Measurements from ENCODE around the gene EDDM3A. TPM values are rescaled to one million over a fixed set of nuclear protein-coding genes. Genes with fewer than 3 reads are reported as not detected.
A peak's percentile ranks its signal among the peaks of the same experiment; 100 is the strongest.

The EDDM3A gene
- polyA plus RNA-seq, 3 donors: not detected

- no peak for TF ChIP-seq CTCF (IDR thresholded peaks at IDR 0.05)
- H3K27ac ChIP-seq (ENCODE audit: low read depth in 1 of 2, low read length in 2 of 2): peak overlapping the region; percentile 32 to 41
- peaks cover 5 to 13% of the 10 kb centered on the region in 2 donors for H3K36me3 Mint-ChIP-seq
- H3K27me3 ChIP-seq (ENCODE audit: control insufficient read depth in 2 of 2, insufficient read depth in 2 of 2, low read length in 2 of 2): no peaks in the 10 kb centered on the region
- H3K27ac Mint-ChIP-seq: peak overlapping the region; percentile 71 to 96 (median 90)
- H3K9me3 ChIP-seq (replicated peaks in 1 of 2; ENCODE audit: control insufficient read depth in 1 of 2, insufficient read depth in 1 of 2, low read length in 2 of 2): no peaks in the 10 kb centered on the region
- peak overlapping the region; percentile 13 to 48 for H3K4me3 Mint-ChIP-seq
- H2AFZ ChIP-seq (ENCODE audit: insufficient read depth, low read depth, low read length, poor library complexity, severe bottlenecking): peak overlapping the region; percentile 49
- H3K4me1 Mint-ChIP-seq: peaks cover 71% of the 10 kb centered on the region
- peaks cover 5 to 6% of the 10 kb centered on the region in 2 donors for H3K36me3 ChIP-seq (replicated peaks in 1 of 2; ENCODE audit: control insufficient read depth in 1 of 2, insufficient read depth in 2 of 2, low read length in 2 of 2)
- peaks cover 0 to 2% (median 0%) of the 10 kb centered on the region in 7 donors for H3K9me3 Mint-ChIP-seq
- peaks cover 76 to 95% of the 10 kb centered on the region in 2 donors for H3K4me1 ChIP-seq (ENCODE audit: control insufficient read depth in 1 of 2, insufficient read depth in 2 of 2, low read length in 2 of 2)
- H3K79me2 ChIP-seq (ENCODE audit: insufficient read depth, low read length): peaks cover 27% of the 10 kb centered on the region
- peaks cover 0 to 2% (median 0%) of the 10 kb centered on the region in 3 donors for H3K27me3 Mint-ChIP-seq (ENCODE audit: low read depth in 3 of 3)
- no peak overlapping the region for H3K9ac ChIP-seq (ENCODE audit: insufficient read depth, low read length, poor library complexity, severe bottlenecking)
- WGBS (ENCODE audit: insufficient coverage): 0% methylated on average over 3 of the region's 7 CpGs
- H3K4me3 ChIP-seq (replicated peaks in 1 of 3; ENCODE audit: low read depth in 2 of 3, low read length in 3 of 3): no peak overlapping the region
- H4K20me1 ChIP-seq (ENCODE audit: insufficient read depth, low read length): no peaks in the 10 kb centered on the region
- intact Hi-C loops (cut with micrococcal nuclease): loop anchor here in 1 of 2 donors (5.0 kb wide), 1 partner anchor 74 kb away; no protein-coding TSS in a partner anchor
- H3K4me2 ChIP-seq (replicated peaks; ENCODE audit: extremely low read depth, low read length, poor library complexity, severe bottlenecking): peak overlapping the region; percentile 23
- peak in 1 of 3 donors; percentile 50 for DNase-seq
These were observed 45.5 kb downstream of the EDDM3A start for GRCh38 chr14:20791187-20791586.

- Mint-ChIP-seq H3K27ac (peak overlapping the region; percentile 71 to 96 (median 90)), H3K4me3 (peak overlapping the region in 1 of 2 donors; percentile 26), H3K27me3 (ENCODE audit: low read depth in 3 of 3) (peaks cover 0 to 3% (median 0%) of the 10 kb centered on the region in 3 donors), H3K9me3 (peaks cover 0 to 2% (median 0%) of the 10 kb centered on the region in 7 donors), H3K36me3 (peaks cover 3 to 9% of the 10 kb centered on the region in 2 donors), H3K4me1 (peaks cover 71% of the 10 kb centered on the region)
- no peak overlapping the region for H3K4me3 ChIP-seq (replicated peaks in 1 of 3; ENCODE audit: low read depth in 2 of 3, low read length in 3 of 3)
- H3K4me1 ChIP-seq (ENCODE audit: control insufficient read depth in 1 of 2, insufficient read depth in 2 of 2, low read length in 2 of 2): peaks cover 76 to 94% of the 10 kb centered on the region in 2 donors
- no peaks in the 10 kb centered on the region for H3K27me3 ChIP-seq (ENCODE audit: control insufficient read depth in 2 of 2, insufficient read depth in 2 of 2, low read length in 2 of 2)
- peak overlapping the region; percentile 23 for H3K4me2 ChIP-seq (replicated peaks; ENCODE audit: extremely low read depth, low read length, poor library complexity, severe bottlenecking)
- H3K9ac ChIP-seq (ENCODE audit: insufficient read depth, low read length, poor library complexity, severe bottlenecking): no peak overlapping the region
- peaks cover 23% of the 10 kb centered on the region for H3K79me2 ChIP-seq (ENCODE audit: insufficient read depth, low read length)
- H4K20me1 ChIP-seq (ENCODE audit: insufficient read depth, low read length): no peaks in the 10 kb centered on the region
- no CpG with 5 or more reads among the region's 2 CpGs for WGBS (ENCODE audit: insufficient coverage)
- H3K36me3 ChIP-seq (replicated peaks in 1 of 2; ENCODE audit: control insufficient read depth in 1 of 2, insufficient read depth in 2 of 2, low read length in 2 of 2): peaks cover 1 to 2% of the 10 kb centered on the region in 2 donors
- no peak for TF ChIP-seq CTCF (IDR thresholded peaks at IDR 0.05)
- peak overlapping the region; percentile 32 to 41 for H3K27ac ChIP-seq (ENCODE audit: low read depth in 1 of 2, low read length in 2 of 2)
- H2AFZ ChIP-seq (ENCODE audit: insufficient read depth, low read depth, low read length, poor library complexity, severe bottlenecking): peak overlapping the region; percentile 49
- no peak for DNase-seq
- H3K9me3 ChIP-seq (replicated peaks in 1 of 2; ENCODE audit: control insufficient read depth in 1 of 2, insufficient read depth in 1 of 2, low read length in 2 of 2): no peaks in the 10 kb centered on the region
- intact Hi-C loops (cut with micrococcal nuclease): loop anchor here in 1 of 2 donors (5.0 kb wide), 1 partner anchor 74 kb away; no protein-coding TSS in a partner anchor
These were observed 45.9 kb downstream of the EDDM3A start for GRCh38 chr14:20791597-20791996.

Measured in CD14-positive monocyte (primary cell).